ENCODE results near the gene HUS1B.

GRCh38 chr6:706146-706545 is 49.2 kb upstream of the HUS1B start:
- no peak for TF ChIP-seq RARB (CRISPR knock-in tag; IDR thresholded peaks at IDR 0.05)
- TF ChIP-seq ZFP30 (CRISPR knock-in tag; IDR thresholded peaks at IDR 0.05) = no peak
- TF ChIP-seq PATZ1 (CRISPR knock-in tag; IDR thresholded peaks at IDR 0.05; ENCODE audit: borderline replicate concordance) = no peak
- TF ChIP-seq ISL1 (CRISPR knock-in tag; IDR thresholded peaks at IDR 0.05) = no peak
- TF ChIP-seq BACH2 (CRISPR knock-in tag; IDR thresholded peaks at IDR 0.05; ENCODE audit: borderline replicate concordance) = no peak
- TF ChIP-seq SNAI2 (CRISPR knock-in tag; IDR thresholded peaks at IDR 0.05) = no peak
- TF ChIP-seq TOX (CRISPR knock-in tag; IDR thresholded peaks at IDR 0.05; ENCODE audit: borderline replicate concordance) = no peak
- TF ChIP-seq ARNTL (CRISPR knock-in tag; IDR thresholded peaks at IDR 0.05; ENCODE audit: borderline replicate concordance, low read depth) = no peak
- TF ChIP-seq POU6F1 (CRISPR knock-in tag; IDR thresholded peaks at IDR 0.05; ENCODE audit: borderline replicate concordance, low read depth) = no peak
- no peak for TF ChIP-seq GLIS3 (CRISPR knock-in tag; IDR thresholded peaks at IDR 0.05)
- no peak for TF ChIP-seq TSHZ2 (CRISPR knock-in tag; IDR thresholded peaks at IDR 0.05)
- no peak for TF ChIP-seq ZC3H10 (CRISPR knock-in tag; IDR thresholded peaks at IDR 0.05)

All from SK-N-SH treated with all-trans-retinoic acid at 6 μM for 48 hours (cell line).